Osteocyte (in vitro differentiated cells): ENCODE results near the gene SRRM4. TPM values are rescaled to one million over a fixed set of nuclear protein-coding genes. Genes with fewer than 3 reads are reported as not detected.
A peak's percentile ranks its signal among the peaks of the same experiment; 100 is the strongest.

Experiments used
- DNase-seq: peaks from one replicate; pipeline ENCODE4 v3.0.0; 2021; ENCODE audit warnings: mixed read lengths; ENCODE audit not compliant: unreplicated experiment; ENCODE audit errors: extremely low spot score
- H3K27ac Mint-ChIP-seq: one replicate; pipeline ENCODE4 v1.8.0; 2021; ENCODE audit warnings: mild to moderate bottlenecking, mixed read lengths; ENCODE audit not compliant: unreplicated experiment
- H3K27me3 Mint-ChIP-seq: one replicate; pipeline ENCODE4 v1.8.0; 2021; ENCODE audit warnings: mixed read lengths; ENCODE audit not compliant: unreplicated experiment
- H3K36me3 Mint-ChIP-seq: one replicate; pipeline ENCODE4 v1.8.0; 2021; ENCODE audit warnings: mixed read lengths; ENCODE audit not compliant: unreplicated experiment
- H3K4me1 Mint-ChIP-seq: one replicate; pipeline ENCODE4 v1.8.0; 2021; ENCODE audit warnings: mixed read lengths; ENCODE audit not compliant: unreplicated experiment
- H3K4me3 Mint-ChIP-seq: one replicate; pipeline ENCODE4 v1.8.0; 2021; ENCODE audit warnings: mild to moderate bottlenecking, moderate library complexity, mixed read lengths; ENCODE audit not compliant: unreplicated experiment
- H3K9me3 Mint-ChIP-seq: one replicate; pipeline ENCODE4 v1.8.0; 2021; ENCODE audit warnings: mixed read lengths; ENCODE audit not compliant: unreplicated experiment
- total RNA-seq: library from RNA; stranded (reverse); gene quantifications from 2 replicates; pipeline ENCODE4 v1.2.1, GENCODE V29; 2021
- TF ChIP-seq, protein P1 (sequence below): fragments of 200-600 bp; sonication (generic); IDR thresholded peaks from 2 replicates; pipeline ENCODE4 v1.5.0; 2021; ENCODE audit warnings: antibody characterized with exemption, mild to moderate bottlenecking, moderate library complexity

SRRM4 gene
- total RNA-seq, 1 donor from 2014 or later = not detected

DNA sequence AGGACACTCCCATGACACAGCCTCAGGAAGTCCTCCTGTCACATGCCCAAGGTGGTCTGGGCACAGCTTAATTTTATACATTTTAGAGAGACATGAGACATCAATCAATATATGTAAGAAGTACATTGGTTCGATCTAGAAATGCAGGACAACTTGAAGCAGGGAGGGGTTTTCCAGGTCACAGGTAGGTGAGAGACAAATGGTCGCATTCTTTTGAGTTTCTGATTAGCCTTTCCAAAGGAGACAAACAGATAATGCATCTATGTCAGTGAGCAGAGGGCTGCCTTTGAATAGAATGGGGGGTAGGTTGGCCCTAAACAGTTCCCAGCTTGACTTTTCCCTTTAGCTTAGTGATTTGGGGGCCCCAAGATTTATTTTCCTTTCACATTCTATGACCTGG is 199.9 kb downstream of the SRRM4 start:
- DNase-seq = no peak
- TF ChIP-seq, protein P1, sequence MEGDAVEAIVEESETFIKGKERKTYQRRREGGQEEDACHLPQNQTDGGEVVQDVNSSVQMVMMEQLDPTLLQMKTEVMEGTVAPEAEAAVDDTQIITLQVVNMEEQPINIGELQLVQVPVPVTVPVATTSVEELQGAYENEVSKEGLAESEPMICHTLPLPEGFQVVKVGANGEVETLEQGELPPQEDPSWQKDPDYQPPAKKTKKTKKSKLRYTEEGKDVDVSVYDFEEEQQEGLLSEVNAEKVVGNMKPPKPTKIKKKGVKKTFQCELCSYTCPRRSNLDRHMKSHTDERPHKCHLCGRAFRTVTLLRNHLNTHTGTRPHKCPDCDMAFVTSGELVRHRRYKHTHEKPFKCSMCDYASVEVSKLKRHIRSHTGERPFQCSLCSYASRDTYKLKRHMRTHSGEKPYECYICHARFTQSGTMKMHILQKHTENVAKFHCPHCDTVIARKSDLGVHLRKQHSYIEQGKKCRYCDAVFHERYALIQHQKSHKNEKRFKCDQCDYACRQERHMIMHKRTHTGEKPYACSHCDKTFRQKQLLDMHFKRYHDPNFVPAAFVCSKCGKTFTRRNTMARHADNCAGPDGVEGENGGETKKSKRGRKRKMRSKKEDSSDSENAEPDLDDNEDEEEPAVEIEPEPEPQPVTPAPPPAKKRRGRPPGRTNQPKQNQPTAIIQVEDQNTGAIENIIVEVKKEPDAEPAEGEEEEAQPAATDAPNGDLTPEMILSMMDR = no peak
- Mint-ChIP-seq H3K4me3 (peak overlapping the region; percentile 33), H3K27me3 (no peaks in the 10 kb centered on the region), H3K27ac (peak overlapping the region; percentile 74), H3K4me1 (peaks cover 41% of the 10 kb centered on the region), H3K9me3 (no peaks in the 10 kb centered on the region), H3K36me3 (no peaks in the 10 kb centered on the region)

DNA sequence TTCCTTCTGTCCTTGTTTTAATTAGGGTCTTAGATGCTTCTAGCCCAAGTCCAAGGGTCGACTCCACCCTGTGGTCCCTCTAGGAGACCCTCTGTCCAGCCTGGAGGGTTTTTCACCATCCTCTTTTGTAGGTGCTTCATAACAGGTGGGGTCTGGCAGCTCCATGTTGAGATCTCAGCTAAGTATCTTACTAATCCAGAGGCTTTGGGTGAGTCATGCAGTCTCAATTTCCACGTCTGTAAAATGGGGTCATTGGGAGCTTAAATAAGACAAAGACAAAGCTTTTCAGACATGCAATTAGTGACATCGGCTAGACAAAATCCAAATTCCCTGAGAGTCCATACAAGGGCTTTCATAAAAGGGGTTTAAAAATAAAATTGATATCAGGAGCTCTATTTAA is 200.6 kb downstream of the SRRM4 start:
- H3K4me3 Mint-ChIP-seq = no peak overlapping the region
- peaks cover 33% of the 10 kb centered on the region for H3K4me1 Mint-ChIP-seq
- H3K27me3 Mint-ChIP-seq = no peaks in the 10 kb centered on the region
- H3K27ac Mint-ChIP-seq = no peak overlapping the region
- DNase-seq = no peak
- no peaks in the 10 kb centered on the region for H3K9me3 Mint-ChIP-seq
- H3K36me3 Mint-ChIP-seq = no peaks in the 10 kb centered on the region
- TF ChIP-seq, protein P1 = no peak

DNA sequence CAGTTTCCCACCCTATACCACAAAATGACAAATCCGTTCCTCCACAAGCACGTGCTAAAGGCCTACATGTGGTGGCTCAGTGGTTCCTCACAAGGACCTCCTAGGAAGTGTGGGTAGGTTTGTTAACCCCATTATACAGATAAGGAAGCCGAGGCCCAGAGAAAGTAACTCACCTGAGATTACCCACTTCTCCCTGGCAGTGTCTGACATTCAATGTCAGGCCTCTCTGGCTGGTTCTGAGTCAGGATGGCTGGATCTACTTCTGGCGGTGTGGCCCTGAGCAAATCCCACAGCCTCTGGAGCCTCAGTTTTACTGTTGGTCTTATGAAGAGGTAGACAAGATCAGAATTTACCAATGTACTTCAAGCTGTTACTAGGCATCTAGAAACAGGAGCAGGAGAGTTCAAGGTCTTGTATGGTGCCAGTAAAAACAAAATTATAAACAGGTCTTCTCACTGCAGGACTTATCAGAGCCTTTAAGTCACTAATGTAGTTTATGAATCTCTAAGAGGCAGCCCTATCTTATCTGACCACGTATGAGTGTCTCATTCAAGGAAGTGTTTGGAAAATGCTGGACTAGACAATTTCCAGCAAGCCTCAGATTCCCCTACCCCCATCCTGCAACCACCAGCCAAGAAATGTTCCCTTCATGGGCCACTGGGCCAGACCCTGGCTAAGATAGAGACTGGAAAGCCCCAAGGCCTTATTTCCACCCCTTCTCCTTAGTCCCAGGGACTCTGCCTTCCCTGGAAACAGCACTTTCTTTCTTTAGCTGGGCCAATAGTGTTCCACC is 201.6 kb downstream of the SRRM4 start:
- Mint-ChIP-seq H3K27ac (no peak overlapping the region), H3K36me3 (no peaks in the 10 kb centered on the region), H3K4me1 (peaks cover 32% of the 10 kb centered on the region), H3K27me3 (no peaks in the 10 kb centered on the region), H3K4me3 (no peak overlapping the region), H3K9me3 (no peaks in the 10 kb centered on the region)
- DNase-seq = no peak
- TF ChIP-seq, protein P1 = no peak

DNA sequence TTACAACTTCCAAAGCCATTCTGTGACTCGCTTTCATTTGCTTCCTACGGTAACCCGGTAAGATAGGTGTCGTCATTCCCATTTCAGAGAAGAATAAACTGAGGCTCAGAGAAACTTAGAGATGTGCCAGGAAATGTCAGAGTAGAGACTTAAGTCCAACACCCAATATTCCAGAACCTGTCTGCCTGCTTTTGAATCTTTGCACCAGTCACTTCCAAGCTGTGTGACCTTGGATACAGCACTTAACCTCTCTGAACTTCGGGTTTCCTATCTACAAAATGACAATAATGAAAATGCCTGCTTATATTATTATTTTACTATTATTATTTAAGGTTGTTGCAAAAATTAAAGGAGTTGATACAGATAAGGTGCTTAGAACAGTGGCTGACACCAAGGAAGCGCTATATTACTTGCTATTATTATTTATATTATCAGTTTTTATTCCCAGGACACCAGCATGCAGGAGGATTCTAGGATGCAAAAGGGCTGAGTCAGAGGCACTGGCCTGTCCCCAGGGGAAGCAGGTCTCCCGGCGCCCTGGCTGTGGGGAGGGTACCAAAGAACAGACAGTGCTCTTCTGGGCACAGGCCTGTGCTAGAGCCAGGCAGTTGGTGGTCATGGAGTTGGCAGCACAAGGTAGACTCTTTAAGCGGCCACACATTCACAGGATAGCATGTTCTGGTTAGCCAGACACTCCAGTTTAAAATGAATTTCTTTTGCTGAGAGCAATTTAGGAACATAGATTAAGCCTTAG is 202.8 kb downstream of the SRRM4 start:
- H3K4me1 Mint-ChIP-seq = peaks cover 24% of the 10 kb centered on the region
- H3K27me3 Mint-ChIP-seq = no peaks in the 10 kb centered on the region
- TF ChIP-seq, protein P1 = no peak
- H3K4me3 Mint-ChIP-seq = no peak overlapping the region
- H3K36me3 Mint-ChIP-seq = no peaks in the 10 kb centered on the region
- H3K27ac Mint-ChIP-seq = no peak overlapping the region
- no peaks in the 10 kb centered on the region for H3K9me3 Mint-ChIP-seq
- DNase-seq = no peak

DNA sequence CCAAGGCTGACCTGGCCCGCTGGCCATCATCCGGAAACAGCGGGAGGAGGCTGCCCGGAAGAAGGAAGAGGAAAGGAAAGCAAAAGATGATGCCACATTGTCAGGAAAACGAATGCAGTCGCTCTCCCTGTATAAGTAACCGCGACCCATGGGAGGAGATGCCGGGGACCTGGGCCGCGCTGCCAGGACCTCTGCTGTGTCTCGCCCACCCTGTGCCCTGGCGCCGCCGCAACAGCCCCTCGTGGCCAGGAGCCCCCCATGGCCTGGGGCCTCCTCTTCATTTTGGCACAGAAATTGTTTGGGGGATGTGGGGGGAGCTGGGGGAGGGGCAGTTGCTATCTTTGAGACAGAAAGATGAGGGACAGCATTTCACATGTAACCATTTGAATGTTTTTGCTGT is 213.9 kb downstream of the SRRM4 start:
- no peak overlapping the region for H3K4me3 Mint-ChIP-seq
- H3K9me3 Mint-ChIP-seq = no peaks in the 10 kb centered on the region
- H3K27ac Mint-ChIP-seq = no peak overlapping the region
- no peak for DNase-seq
- no peaks in the 10 kb centered on the region for H3K4me1 Mint-ChIP-seq
- H3K36me3 Mint-ChIP-seq = no peaks in the 10 kb centered on the region
- TF ChIP-seq, protein P1 = no peak
- H3K27me3 Mint-ChIP-seq = no peaks in the 10 kb centered on the region
